Breast epithelium (tissue), 3 donors: Measurements from ENCODE around the gene SLC9A3.
"Not testable (repeated sequence)": the region's sequence is repeated elsewhere in the genome, so short reads cannot be mapped to it uniquely, and the experiment has no call there.

Experiments
- POLR2A ChIP-seq: fragments of 450-650 bp; IDR thresholded peaks from one replicate; pipeline ENCODE4 v1.6.1; 2016; ENCODE audit warnings: antibody characterized with exemption, mild to moderate bottlenecking, moderate library complexity
- POLR2AphosphoS5 ChIP-seq, 3 donors: sonication (generic); formaldehyde crosslinking; IDR thresholded peaks; one replicate each; pipeline ENCODE4 v1.6.1; 2017; ENCODE audit warnings: antibody characterized with exemption in 3 of 3
- TF ChIP-seq, protein P1 (sequence below), 3 donors: fragments of 450-650 bp; IDR thresholded peaks; one replicate each; pipeline ENCODE4 v1.5.1; 2016 to 2017; ENCODE audit warnings: antibody characterized with exemption in 3 of 3, mild to moderate bottlenecking in 3 of 3, moderate library complexity in 3 of 3

DNA sequence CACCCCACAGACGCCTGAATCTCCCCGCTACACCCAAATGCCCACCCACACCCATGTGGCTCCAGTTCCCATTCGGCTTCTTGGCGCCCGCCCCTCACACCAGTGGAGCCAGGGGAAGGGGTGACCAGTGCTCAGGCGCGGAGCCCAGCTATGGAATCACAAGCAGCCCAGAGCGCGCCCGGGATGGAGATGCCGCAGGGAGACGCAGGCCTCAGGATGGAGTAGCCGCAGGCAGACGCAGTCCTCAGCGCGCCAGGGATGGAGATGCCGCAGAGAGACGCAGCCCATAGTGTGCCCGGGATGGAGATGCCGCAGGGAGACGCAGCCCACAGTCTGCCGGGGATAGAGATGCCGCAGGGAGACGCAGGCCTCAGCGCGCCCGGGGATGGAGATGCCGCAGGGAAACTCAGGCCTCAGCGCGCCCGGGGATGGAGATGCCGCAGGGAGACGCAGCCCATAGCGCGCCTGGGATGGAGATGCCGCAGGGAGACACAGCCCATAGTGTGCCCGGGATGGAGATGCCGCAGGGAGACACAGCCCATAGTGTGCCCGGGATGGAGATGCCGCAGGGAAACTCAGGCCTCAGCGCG is 16.2 kb downstream of the SLC9A3 start:
- TF ChIP-seq, protein P1, sequence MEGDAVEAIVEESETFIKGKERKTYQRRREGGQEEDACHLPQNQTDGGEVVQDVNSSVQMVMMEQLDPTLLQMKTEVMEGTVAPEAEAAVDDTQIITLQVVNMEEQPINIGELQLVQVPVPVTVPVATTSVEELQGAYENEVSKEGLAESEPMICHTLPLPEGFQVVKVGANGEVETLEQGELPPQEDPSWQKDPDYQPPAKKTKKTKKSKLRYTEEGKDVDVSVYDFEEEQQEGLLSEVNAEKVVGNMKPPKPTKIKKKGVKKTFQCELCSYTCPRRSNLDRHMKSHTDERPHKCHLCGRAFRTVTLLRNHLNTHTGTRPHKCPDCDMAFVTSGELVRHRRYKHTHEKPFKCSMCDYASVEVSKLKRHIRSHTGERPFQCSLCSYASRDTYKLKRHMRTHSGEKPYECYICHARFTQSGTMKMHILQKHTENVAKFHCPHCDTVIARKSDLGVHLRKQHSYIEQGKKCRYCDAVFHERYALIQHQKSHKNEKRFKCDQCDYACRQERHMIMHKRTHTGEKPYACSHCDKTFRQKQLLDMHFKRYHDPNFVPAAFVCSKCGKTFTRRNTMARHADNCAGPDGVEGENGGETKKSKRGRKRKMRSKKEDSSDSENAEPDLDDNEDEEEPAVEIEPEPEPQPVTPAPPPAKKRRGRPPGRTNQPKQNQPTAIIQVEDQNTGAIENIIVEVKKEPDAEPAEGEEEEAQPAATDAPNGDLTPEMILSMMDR (IDR thresholded peaks at IDR 0.05), result not testable (repeated sequence)
- not testable (repeated sequence) for TF ChIP-seq POLR2AphosphoS5 (IDR thresholded peaks at IDR 0.05); POLR2A
